NCI-H446 (cell line): ENCODE data around the gene STX11.
"Not testable (repeated sequence)": the region's sequence is repeated elsewhere in the genome, so short reads cannot be mapped to it uniquely, and the experiment has no call there.

Source experiments
- DNase-seq, 2 experiments: peaks; one replicate each; lab custom pipeline; 2025; lab: John Stamatoyannopoulos, UW

STX11 gene

GRCh38 chr6:144149894-144150709 is at the start of gene STX11:
STX11 (plus strand) TSS chr6:144150517; CDS start chr6:144186628, 36,111 bp downstream.
- DNase-seq: no peak

- no peak for DNase-seq
Measured at GRCh38 chr6:144103026-144103563, 47.2 kb upstream of the STX11 start.

GRCh38 chr6:144104488-144104887 is 45.8 kb upstream of the STX11 start:
- no peak for DNase-seq

GRCh38 chr6:144104898-144105487 is 45.3 kb upstream of the STX11 start:
- peak in 1 of 2 experiments; percentile 39 for DNase-seq

- DNase-seq: no peak
Measured at GRCh38 chr6:144106206-144106605, 44.1 kb upstream of the STX11 start.

GRCh38 chr6:144110210-144110609 is 40.1 kb upstream of the STX11 start:
- DNase-seq: no peak

GRCh38 chr6:144113366-144113765 is 37.0 kb upstream of the STX11 start:
- no peak for DNase-seq

- DNase-seq: no peak
Measured at GRCh38 chr6:144115219-144115618, 35.1 kb upstream of the STX11 start.

GRCh38 chr6:144119376-144119775 is 30.9 kb upstream of the STX11 start:
- DNase-seq: no peak

GRCh38 chr6:144122861-144123260 is 27.5 kb upstream of the STX11 start:
- DNase-seq: no peak

GRCh38 chr6:144123421-144123820 is 26.9 kb upstream of the STX11 start:
- no peak for DNase-seq

GRCh38 chr6:144123836-144124235 is 26.5 kb upstream of the STX11 start:
- no peak for DNase-seq

- no peak for DNase-seq
Measured at GRCh38 chr6:144127097-144127496, 23.2 kb upstream of the STX11 start.

GRCh38 chr6:144129469-144129868 is 20.8 kb upstream of the STX11 start:
- DNase-seq: no peak

GRCh38 chr6:144131248-144131709 is 19.0 kb upstream of the STX11 start:
- no peak for DNase-seq

- not testable (repeated sequence) for DNase-seq
Measured at GRCh38 chr6:144132167-144132690, 18.1 kb upstream of the STX11 start.

- no peak for DNase-seq
Measured at GRCh38 chr6:144133225-144133821, 17.0 kb upstream of the STX11 start.

- no peak for DNase-seq
Measured at GRCh38 chr6:144134176-144134575, 16.1 kb upstream of the STX11 start.

- no peak for DNase-seq
Measured at GRCh38 chr6:144134737-144135136, 15.6 kb upstream of the STX11 start.

- DNase-seq: no peak
Measured at GRCh38 chr6:144138542-144138941, 11.8 kb upstream of the STX11 start.

GRCh38 chr6:144139817-144140216 is 10.5 kb upstream of the STX11 start:
- DNase-seq: no peak

- DNase-seq: no peak
Measured at GRCh38 chr6:144140867-144141266, 9.4 kb upstream of the STX11 start.

GRCh38 chr6:144141470-144141869 is 8.8 kb upstream of the STX11 start:
- no peak for DNase-seq
